Right ventricle myocardium inferior (tissue), 1 donor: ENCODE measurements around the gene GNB1L. TPM values are rescaled to one million over a fixed set of nuclear protein-coding genes. Genes with fewer than 3 reads are reported as not detected.

Experiments
- total RNA-seq: library from RNA; stranded (reverse); fragmentation: NEBNext Ultra II Directional; extraction: Animal tissue kit (Norgen Biotek cat#: 25700); gene quantifications from one replicate; pipeline ENCODE4 v1.2.1, GENCODE V29; 2021
- donor health status: DM: no; HTN: yes; CAD: no; lungs with severe emphysema.

Gene GNB1L
- total RNA-seq, 1 donor from 2014 or later, result 1.9 TPM

Other genes with a start within 250 kb of the GNB1L start
- 120 TPM for gene SEPTIN5, start 140.4 kb downstream of the GNB1L start, total RNA-seq
- not detected for gene GP1BB, start 131.3 kb downstream of the GNB1L start, total RNA-seq
- 3.6 TPM for gene TBX1, start 94.1 kb downstream of the GNB1L start, total RNA-seq
- gene RTL10, start within 50 bp of the GNB1L start, total RNA-seq, result 8.5 TPM
- gene COMT, start 86.9 kb upstream of the GNB1L start, total RNA-seq, result 104 TPM
- gene TXNRD2, start 86.9 kb upstream of the GNB1L start, total RNA-seq, result 40.9 TPM
- gene ARVCF, start 161.9 kb upstream of the GNB1L start, total RNA-seq, result 30.5 TPM
- gene TANGO2, start 166.2 kb upstream of the GNB1L start, total RNA-seq, result 54.6 TPM
- 18.0 TPM for gene DGCR8, start 225.4 kb upstream of the GNB1L start, total RNA-seq